Esophagus muscularis mucosa (tissue), 4 donors: ENCODE data around the gene EXOC6B. TPM values are rescaled to one million over a fixed set of nuclear protein-coding genes. Genes with fewer than 3 reads are reported as not detected.
A peak's percentile ranks its signal among the peaks of the same experiment; 100 is the strongest.

Source experiments
- DNase-seq: peaks from one replicate; pipeline ENCODE4 v3.0.0-alpha.2; 2017; ENCODE audit errors: extremely low spot score
- H3K27ac ChIP-seq, 4 donors: fragments of 200-600 bp; sonication (generic); replicated peaks in 1 of 4; 1 replicate in 3 of 4; 2 replicates in 1 of 4; pipeline ENCODE4 v1.5.1; 2016 to 2019; ENCODE audit warnings: mild to moderate bottlenecking in 1 of 4
- H3K27me3 ChIP-seq, 4 donors: fragments of 200-600 bp; sonication (generic); one replicate each; pipeline versions ENCODE4 v1.5.1 to v1.6.0; 2016 to 2019
- H3K36me3 ChIP-seq, 4 donors: fragments of 200-600 bp; sonication (generic); one replicate each; pipeline ENCODE4 v1.5.1; 2016 to 2019
- H3K4me1 ChIP-seq, 4 donors: fragments of 200-600 bp; sonication (generic); one replicate each; pipeline ENCODE4 v1.5.1; 2016 to 2019
- H3K4me3 ChIP-seq, 4 donors: fragments of 200-600 bp; sonication (generic); 1 replicate in 2 of 4; 2 replicates in 2 of 4; pipeline ENCODE4 v1.5.1; 2016 to 2019; ENCODE audit warnings: mild to moderate bottlenecking in 4 of 4, moderate library complexity in 1 of 4
- H3K9me3 ChIP-seq, 4 donors: fragments of 200-600 bp; sonication (generic); 1 replicate in 3 of 4; 2 replicates in 1 of 4; pipeline ENCODE4 v1.5.1; 2016 to 2019
- CTCF ChIP-seq, 3 experiments: fragments of 200-600 bp in 2 of 3; fragments of 450-650 bp in 1 of 3; sonication (generic) in 2 of 3; IDR thresholded peaks; one replicate each; pipeline ENCODE4 v1.5.1; 2017 to 2019; ENCODE audit warnings: antibody characterized with exemption in 3 of 3, mild to moderate bottlenecking in 2 of 3, moderate library complexity in 1 of 3
- EP300 ChIP-seq: sonication (generic); formaldehyde crosslinking; IDR thresholded peaks from one replicate; pipeline ENCODE4 v1.6.1; 2017; ENCODE audit warnings: antibody characterized with exemption
- POLR2A ChIP-seq: fragments of 450-650 bp; IDR thresholded peaks from one replicate; pipeline ENCODE4 v1.6.1; 2017; ENCODE audit warnings: antibody characterized with exemption, moderate library complexity, mild to moderate bottlenecking, low read depth
- POLR2AphosphoS5 ChIP-seq, 2 donors: sonication (generic); formaldehyde crosslinking; IDR thresholded peaks; one replicate each; pipeline ENCODE4 v1.6.1; 2017; ENCODE audit warnings: antibody characterized with exemption in 2 of 2
- WGBS: methylation state at CpG from one replicate; pipeline ENCODE4 v1.1.5; 2018; 5-methylcytosine and 5-hydroxymethylcytosine counted together
- intact Hi-C: fragments of 100-400 bp; cut with DNase I; formaldehyde crosslinking; loops from one replicate; pipeline ENCODE4 v1.15.1; 2023
- total RNA-seq, 4 donors: library from RNA; depleted of rRNA; stranded (reverse); fragments of >200 nt; gene quantifications; one replicate each; pipeline versions ENCODE4 v1.1.0 to v1.2.1, GENCODE V29; 2016

Gene EXOC6B
- total RNA-seq, 4 donors from 2014 or later: 24.5 to 45.9 (median 37.4) TPM

GRCh38 chr2:72162574-72162973 lies 663.3 kb downstream of the EXOC6B start:
- H3K27ac ChIP-seq: no peak overlapping the region
- 93% methylated on average over 5 of the region's 5 CpGs for WGBS
- no peaks in the 10 kb centered on the region for H3K36me3 ChIP-seq
- no peaks in the 10 kb centered on the region for H3K9me3 ChIP-seq
- DNase-seq: peak; percentile 55
- intact Hi-C loops: no loop called here
- peaks cover 0 to 26% (median 5%) of the 10 kb centered on the region in 4 donors for H3K27me3 ChIP-seq
- no peak overlapping the region for H3K4me3 ChIP-seq
- TF ChIP-seq EP300 (no peak), CTCF (IDR thresholded peaks at IDR 0.05) (no peak), POLR2AphosphoS5 (IDR thresholded peaks at IDR 0.05) (no peak), POLR2A (no peak)
- H3K4me1 ChIP-seq: no peaks in the 10 kb centered on the region

- no peaks in the 10 kb centered on the region for H3K9me3 ChIP-seq
- WGBS: 89% methylated on average over 12 of the region's 12 CpGs
- no peak overlapping the region for H3K4me3 ChIP-seq
- no peaks in the 10 kb centered on the region for H3K36me3 ChIP-seq
- DNase-seq: peak; percentile 74
- peaks cover 0 to 52% (median 8%) of the 10 kb centered on the region in 4 donors for H3K27me3 ChIP-seq
- H3K27ac ChIP-seq: no peak overlapping the region
- TF ChIP-seq POLR2A (no peak), POLR2AphosphoS5 (IDR thresholded peaks at IDR 0.05) (no peak), CTCF (IDR thresholded peaks at IDR 0.05) (no peak), EP300 (no peak)
- intact Hi-C loops: no loop called here
- H3K4me1 ChIP-seq: no peaks in the 10 kb centered on the region
These were observed 666.4 kb downstream of the EXOC6B start for GRCh38 chr2:72159211-72159993.

- Histone ChIP-seq H3K36me3 (no peaks in the 10 kb centered on the region), H3K9me3 (no peaks in the 10 kb centered on the region), H3K4me1 (no peaks in the 10 kb centered on the region), H3K4me3 (no peak overlapping the region), H3K27me3 (peaks cover 0 to 65% (median 8%) of the 10 kb centered on the region in 4 donors), H3K27ac (no peak overlapping the region)
- peak; percentile 79 for DNase-seq
- WGBS: 78% methylated on average over 6 of the region's 8 CpGs
- TF ChIP-seq EP300 (no peak), CTCF (IDR thresholded peaks at IDR 0.05) (no peak), POLR2AphosphoS5 (IDR thresholded peaks at IDR 0.05) (no peak), POLR2A (no peak)
- intact Hi-C loops: no loop called here
These were observed 667.7 kb downstream of the EXOC6B start for GRCh38 chr2:72157871-72158771.

- no peaks in the 10 kb centered on the region for H3K36me3 ChIP-seq
- H3K27me3 ChIP-seq: peaks cover 0 to 74% (median 8%) of the 10 kb centered on the region in 4 donors
- H3K4me1 ChIP-seq: no peaks in the 10 kb centered on the region
- no peaks in the 10 kb centered on the region for H3K9me3 ChIP-seq
- intact Hi-C loops: no loop called here
- H3K27ac ChIP-seq: no peak overlapping the region
- DNase-seq: peak; percentile 72
- no peak overlapping the region for H3K4me3 ChIP-seq
- 78% methylated on average over 2 of the region's 2 CpGs for WGBS
- TF ChIP-seq EP300 (no peak), CTCF (IDR thresholded peaks at IDR 0.05) (no peak), POLR2A (no peak), POLR2AphosphoS5 (IDR thresholded peaks at IDR 0.05) (no peak)
These were observed 669.0 kb downstream of the EXOC6B start for GRCh38 chr2:72156872-72157271.
